A549 (cell line): ENCODE results near the gene RAB3IL1. TPM values are rescaled to one million over a fixed set of nuclear protein-coding genes. Genes with fewer than 3 reads are reported as not detected.

Experiments
- ATAC-seq, 2 experiments: fragments of 200-7000 bp in 1 of 2; fragments of >200 bp in 1 of 2; cut with Nextera tagmentation in 1 of 2; cut with Tn5 transposase in 1 of 2; 3 replicates each; pipeline versions ENCODE4 v1.8.0 to v1.9.1; 2018 to 2020; ENCODE audit warnings: mild to moderate bottlenecking in 1 of 2, moderate library complexity in 1 of 2
- CTCF ChIA-PET: fragments of 300-600 bp; sonication (Branson Sonifier 250); formaldehyde crosslinking; extraction: SDS; loops from one replicate; lab custom pipeline; 2021; ENCODE audit warnings: antibody characterized with exemption, inconsistent platforms; lab: Yijun Ruan, JAX
- POLR2A ChIA-PET: fragments of 350-600 bp; formaldehyde crosslinking; extraction: SDS; loops from one replicate; lab custom pipeline; 2021; ENCODE audit warnings: antibody characterized with exemption, inconsistent platforms; lab: Yijun Ruan, JAX
- DNase-seq, 2 experiments: peaks; one replicate each; pipeline versions ENCODE4 v3.0.0 to v3.0.0-alpha.2; 2011 to 2016; ENCODE audit warnings: low read depth in 1 of 2, low spot score in 1 of 2
- FAIRE-seq: peaks from 2 replicates; lab custom pipeline; 2011; peaks lifted over from hg19 to GRCh38; lab: Jason Lieb, UNC
- H3K27ac ChIP-seq, 2 experiments: fragments of >200 bp; sonication (Bioruptor Twin); formaldehyde crosslinking; 3 replicates each; pipeline ENCODE4 v1.5.1; 2016 to 2017
- H3K4me1 ChIP-seq: fragments of >200 bp; sonication (Bioruptor Twin); formaldehyde crosslinking; 3 replicates; pipeline ENCODE4 v1.6.1; 2016
- H3K4me2 ChIP-seq: fragments of >200 bp; sonication (Bioruptor Twin); formaldehyde crosslinking; 3 replicates; pipeline ENCODE4 v1.6.1; 2016
- H3K4me3 ChIP-seq: fragments of >200 bp; sonication (Bioruptor Twin); formaldehyde crosslinking; 3 replicates; pipeline ENCODE4 v1.5.1; 2016
- H3K9me3 ChIP-seq: fragments of >200 bp; sonication (Bioruptor Twin); formaldehyde crosslinking; 3 replicates; pipeline ENCODE4 v1.6.1; 2016
- BHLHE40 ChIP-seq: IDR thresholded peaks from 2 replicates; pipeline ENCODE4 v1.6.1; 2012; ENCODE audit warnings: low read depth, low read length, inconsistent platforms
- CBX2 ChIP-seq: fragments of 200-600 bp; sonication (generic); IDR thresholded peaks from 2 replicates; pipeline ENCODE4 v1.6.1; 2016; ENCODE audit warnings: low read depth, mild to moderate bottlenecking, borderline replicate concordance
- EHF ChIP-seq: fragments of 250-450 bp; sonication (Bioruptor Pico); IDR thresholded peaks from 2 replicates; pipeline ENCODE4 v1.5.0; 2020; ENCODE audit warnings: mild to moderate bottlenecking
- EHMT2 ChIP-seq: fragments of 200-600 bp; sonication (generic); IDR thresholded peaks from 2 replicates; pipeline ENCODE4 v1.6.1; 2016; ENCODE audit warnings: antibody characterized with exemption, low read depth, mild to moderate bottlenecking, moderate library complexity
- ESRRA ChIP-seq: fragments of 150-350 bp; IDR thresholded peaks from 2 replicates; pipeline ENCODE4 v1.6.1; 2014; ENCODE audit warnings: mild to moderate bottlenecking, low read length, borderline replicate concordance
- FOSL2 ChIP-seq, 2 experiments: fragments of 450-650 bp in 1 of 2; fragments of >200 bp in 1 of 2; sonication (Bioruptor Twin) in 1 of 2; formaldehyde crosslinking; IDR thresholded peaks; 2 replicates each; pipeline versions ENCODE4 v1.5.0 to v1.6.1; 2016 to 2020; ENCODE audit warnings: mild to moderate bottlenecking in 1 of 2, moderate library complexity in 1 of 2
- HDAC2 ChIP-seq: fragments of 200-600 bp; sonication (generic); IDR thresholded peaks from 2 replicates; pipeline ENCODE4 v1.6.1; 2016
- JUN ChIP-seq, 2 experiments: fragments of >200 bp; sonication (Bioruptor Twin); formaldehyde crosslinking; IDR thresholded peaks; 2 replicates in 1 of 2; 3 replicates in 1 of 2; pipeline ENCODE4 v1.6.1; 2016 to 2017
- JUNB ChIP-seq: fragments of >200 bp; sonication (Bioruptor Twin); formaldehyde crosslinking; IDR thresholded peaks from 2 replicates; pipeline ENCODE4 v1.6.1; 2016
- MYC ChIP-seq: IDR thresholded peaks from 2 replicates; pipeline ENCODE4 v1.6.1; 2012; ENCODE audit warnings: mild to moderate bottlenecking, inconsistent platforms, low read length, improper control_type of control experiment, borderline replicate concordance
- NR3C1 ChIP-seq: fragments of >200 bp; sonication (Bioruptor Twin); formaldehyde crosslinking; IDR thresholded peaks from 3 replicates; pipeline ENCODE4 v1.6.1; 2017
- PHF8 ChIP-seq: fragments of 200-600 bp; sonication (generic); IDR thresholded peaks from 2 replicates; pipeline ENCODE4 v1.6.1; 2016; ENCODE audit warnings: low read depth, mild to moderate bottlenecking, antibody characterized with exemption, moderate library complexity, borderline replicate concordance
- RAD21 ChIP-seq, 2 experiments: fragments of >200 bp in 1 of 2; sonication (Bioruptor Twin) in 1 of 2; formaldehyde crosslinking in 1 of 2; IDR thresholded peaks in 1 of 2; conservative IDR thresholded peaks in 1 of 2; 2 replicates in 1 of 2; 3 replicates in 1 of 2; pipeline ENCODE4 v1.6.1; 2012 to 2018; ENCODE audit warnings: inconsistent platforms in 1 of 2
- RFX5 ChIP-seq: fragments of 450-650 bp; IDR thresholded peaks from 2 replicates; pipeline ENCODE4 v1.7.1; 2014; ENCODE audit warnings: antibody characterized with exemption, mild to moderate bottlenecking, moderate library complexity
- TFCP2L1 ChIP-seq: fragments of 250-450 bp; sonication (Bioruptor Pico); IDR thresholded peaks from 2 replicates; pipeline ENCODE4 v1.5.0; 2021; ENCODE audit warnings: mild to moderate bottlenecking
- TP53 ChIP-seq: fragments of 250-450 bp; sonication (Bioruptor Pico); IDR thresholded peaks from 2 replicates; pipeline ENCODE4 v1.5.0; 2021; ENCODE audit warnings: mild to moderate bottlenecking, moderate library complexity
- ZFP36 ChIP-seq: fragments of 450-650 bp; IDR thresholded peaks from 2 replicates; pipeline ENCODE4 v1.6.1; 2014; ENCODE audit warnings: borderline replicate concordance; ENCODE audit not compliant: partially characterized antibody
- ZSCAN20 ChIP-seq: fragments of 250-450 bp; sonication (Bioruptor Pico); IDR thresholded peaks from 2 replicates; pipeline ENCODE4 v1.8.0; 2022; ENCODE audit warnings: mild to moderate bottlenecking, moderate library complexity
- WGBS: methylation state at CpG from one replicate; pipeline ENCODE4 v1.1.6; 2017; ENCODE audit errors: missing lambda C conversion rate; 5-methylcytosine and 5-hydroxymethylcytosine counted together
- polyA plus RNA-seq, 4 experiments: library from polyadenylated mRNA; depleted of rRNA in 3 of 4; stranded (reverse); fragments of >200 nt; fragmentation: RNase III in 1 of 4; extraction: RNeasy Plus Mini Kit Qiagen cat#74134 plus additional on column Dnase treatment in 1 of 4; gene quantifications; 2 replicates in 3 of 4; 3 replicates in 1 of 4; pipeline ENCODE4 v1.2.3, GENCODE V29; 2011 to 2017
- TF ChIP-seq, protein P1 (sequence below): fragments of 200-600 bp; sonication (generic); IDR thresholded peaks from 2 replicates; pipeline ENCODE4 v1.6.1; 2016; ENCODE audit warnings: antibody characterized with exemption, mild to moderate bottlenecking, moderate library complexity
- TF ChIP-seq, protein P2 (sequence below): fragments of >200 bp; sonication (Bioruptor Twin); formaldehyde crosslinking; IDR thresholded peaks from 2 replicates; pipeline ENCODE4 v1.6.1; 2016
- TF ChIP-seq, protein P3 (sequence below): IDR thresholded peaks from 2 replicates; pipeline ENCODE4 v1.6.1; 2012; ENCODE audit warnings: low read depth, borderline replicate concordance
- TF ChIP-seq, protein P4 (sequence below): fragments of 250-450 bp; sonication (Bioruptor Pico); IDR thresholded peaks from 2 replicates; pipeline ENCODE4 v1.5.0; 2021; ENCODE audit warnings: mild to moderate bottlenecking, moderate library complexity, borderline replicate concordance
- TF ChIP-seq, protein P5 (sequence below): fragments of 150-350 bp; IDR thresholded peaks from 2 replicates; pipeline ENCODE4 v1.6.1; 2014; ENCODE audit warnings: low read depth, mild to moderate bottlenecking, low read length

Gene RAB3IL1
- polyA plus RNA-seq, 2 of the 4 experiments (the other 2 are of a cell fraction) = 5.8 to 6.2 TPM

DNA sequence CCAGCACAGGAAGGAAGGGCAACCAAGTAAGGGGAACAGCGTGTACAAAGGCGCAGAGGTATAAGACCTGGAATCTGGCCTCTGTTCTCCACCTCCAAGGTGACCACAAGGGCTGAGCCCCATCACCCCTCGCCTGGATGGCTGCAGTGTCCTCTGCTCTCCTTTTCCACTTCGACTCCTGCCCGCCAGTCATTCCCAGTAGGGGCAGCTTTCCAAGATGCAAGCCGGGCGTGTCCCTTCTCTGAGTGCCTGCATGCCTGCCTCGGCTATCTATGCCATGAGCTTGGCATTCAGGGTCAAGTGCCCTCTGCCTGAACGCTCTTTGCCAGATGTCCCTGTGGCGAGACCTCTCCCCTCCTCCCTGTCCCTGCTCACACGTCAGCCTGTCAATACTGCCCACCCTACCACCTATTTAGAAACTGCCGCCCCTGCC is 43.0 kb downstream of the RAB3IL1 start:
- 64% methylated on average over 12 of the region's 12 CpGs for WGBS
- Histone ChIP-seq H3K4me3 (no peak overlapping the region), H3K9me3 (no peaks in the 10 kb centered on the region), H3K4me1 (peaks cover 24% of the 10 kb centered on the region), H3K27ac (peak overlapping the region in 1 of 2 experiments; percentile 59; a peak in 2 of 6 replicates), H3K4me2 (0 out of 3 replicates have a peak overlapping the region, but pooled peaks have one; percentile 2)
- POLR2A ChIA-PET = no interaction called here
- ATAC-seq (no peak), DNase-seq (no peak), FAIRE-seq (no peak)
- TF ChIP-seq EHF (no peak), JUN (IDR thresholded peaks at IDR 0.05) (no peak), HDAC2 (no peak), TFCP2L1 (CRISPR knock-in tag) (no peak), JUNB (no peak), ZFP36 (no peak), FOSL2 (IDR thresholded peaks at IDR 0.05) (no peak), FOSL2 (CRISPR knock-in tag; IDR thresholded peaks at IDR 0.05) (no peak), ZSCAN20 (CRISPR knock-in tag) (no peak), CBX2 (no peak), NR3C1 (no peak), ESRRA (no peak), MYC (no peak), RFX5 (no peak), EHMT2 (no peak)
- TF ChIP-seq, protein P1, sequence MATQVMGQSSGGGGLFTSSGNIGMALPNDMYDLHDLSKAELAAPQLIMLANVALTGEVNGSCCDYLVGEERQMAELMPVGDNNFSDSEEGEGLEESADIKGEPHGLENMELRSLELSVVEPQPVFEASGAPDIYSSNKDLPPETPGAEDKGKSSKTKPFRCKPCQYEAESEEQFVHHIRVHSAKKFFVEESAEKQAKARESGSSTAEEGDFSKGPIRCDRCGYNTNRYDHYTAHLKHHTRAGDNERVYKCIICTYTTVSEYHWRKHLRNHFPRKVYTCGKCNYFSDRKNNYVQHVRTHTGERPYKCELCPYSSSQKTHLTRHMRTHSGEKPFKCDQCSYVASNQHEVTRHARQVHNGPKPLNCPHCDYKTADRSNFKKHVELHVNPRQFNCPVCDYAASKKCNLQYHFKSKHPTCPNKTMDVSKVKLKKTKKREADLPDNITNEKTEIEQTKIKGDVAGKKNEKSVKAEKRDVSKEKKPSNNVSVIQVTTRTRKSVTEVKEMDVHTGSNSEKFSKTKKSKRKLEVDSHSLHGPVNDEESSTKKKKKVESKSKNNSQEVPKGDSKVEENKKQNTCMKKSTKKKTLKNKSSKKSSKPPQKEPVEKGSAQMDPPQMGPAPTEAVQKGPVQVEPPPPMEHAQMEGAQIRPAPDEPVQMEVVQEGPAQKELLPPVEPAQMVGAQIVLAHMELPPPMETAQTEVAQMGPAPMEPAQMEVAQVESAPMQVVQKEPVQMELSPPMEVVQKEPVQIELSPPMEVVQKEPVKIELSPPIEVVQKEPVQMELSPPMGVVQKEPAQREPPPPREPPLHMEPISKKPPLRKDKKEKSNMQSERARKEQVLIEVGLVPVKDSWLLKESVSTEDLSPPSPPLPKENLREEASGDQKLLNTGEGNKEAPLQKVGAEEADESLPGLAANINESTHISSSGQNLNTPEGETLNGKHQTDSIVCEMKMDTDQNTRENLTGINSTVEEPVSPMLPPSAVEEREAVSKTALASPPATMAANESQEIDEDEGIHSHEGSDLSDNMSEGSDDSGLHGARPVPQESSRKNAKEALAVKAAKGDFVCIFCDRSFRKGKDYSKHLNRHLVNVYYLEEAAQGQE = no peak
- TF ChIP-seq, protein P2, sequence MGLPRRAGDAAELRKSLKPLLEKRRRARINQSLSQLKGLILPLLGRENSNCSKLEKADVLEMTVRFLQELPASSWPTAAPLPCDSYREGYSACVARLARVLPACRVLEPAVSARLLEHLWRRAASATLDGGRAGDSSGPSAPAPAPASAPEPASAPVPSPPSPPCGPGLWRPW = no peak
- TF ChIP-seq, protein P3, sequence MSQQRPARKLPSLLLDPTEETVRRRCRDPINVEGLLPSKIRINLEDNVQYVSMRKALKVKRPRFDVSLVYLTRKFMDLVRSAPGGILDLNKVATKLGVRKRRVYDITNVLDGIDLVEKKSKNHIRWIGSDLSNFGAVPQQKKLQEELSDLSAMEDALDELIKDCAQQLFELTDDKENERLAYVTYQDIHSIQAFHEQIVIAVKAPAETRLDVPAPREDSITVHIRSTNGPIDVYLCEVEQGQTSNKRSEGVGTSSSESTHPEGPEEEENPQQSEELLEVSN = no peak
- TF ChIP-seq, protein P4, sequence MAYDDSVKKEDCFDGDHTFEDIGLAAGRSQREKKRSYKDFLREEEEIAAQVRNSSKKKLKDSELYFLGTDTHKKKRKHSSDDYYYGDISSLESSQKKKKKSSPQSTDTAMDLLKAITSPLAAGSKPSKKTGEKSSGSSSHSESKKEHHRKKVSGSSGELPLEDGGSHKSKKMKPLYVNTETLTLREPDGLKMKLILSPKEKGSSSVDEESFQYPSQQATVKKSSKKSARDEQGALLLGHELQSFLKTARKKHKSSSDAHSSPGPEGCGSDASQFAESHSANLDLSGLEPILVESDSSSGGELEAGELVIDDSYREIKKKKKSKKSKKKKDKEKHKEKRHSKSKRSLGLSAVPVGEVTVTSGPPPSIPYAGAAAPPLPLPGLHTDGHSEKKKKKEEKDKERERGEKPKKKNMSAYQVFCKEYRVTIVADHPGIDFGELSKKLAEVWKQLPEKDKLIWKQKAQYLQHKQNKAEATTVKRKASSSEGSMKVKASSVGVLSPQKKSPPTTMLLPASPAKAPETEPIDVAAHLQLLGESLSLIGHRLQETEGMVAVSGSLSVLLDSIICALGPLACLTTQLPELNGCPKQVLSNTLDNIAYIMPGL = no peak
- CTCF ChIA-PET = interaction anchor here (1.1 to 14.3 kb wide), 8 partner anchors 9 to 234 kb away, joined by 3 to 220 read pairs (median 32); partner anchors contain the start of gene FADS3

DNA sequence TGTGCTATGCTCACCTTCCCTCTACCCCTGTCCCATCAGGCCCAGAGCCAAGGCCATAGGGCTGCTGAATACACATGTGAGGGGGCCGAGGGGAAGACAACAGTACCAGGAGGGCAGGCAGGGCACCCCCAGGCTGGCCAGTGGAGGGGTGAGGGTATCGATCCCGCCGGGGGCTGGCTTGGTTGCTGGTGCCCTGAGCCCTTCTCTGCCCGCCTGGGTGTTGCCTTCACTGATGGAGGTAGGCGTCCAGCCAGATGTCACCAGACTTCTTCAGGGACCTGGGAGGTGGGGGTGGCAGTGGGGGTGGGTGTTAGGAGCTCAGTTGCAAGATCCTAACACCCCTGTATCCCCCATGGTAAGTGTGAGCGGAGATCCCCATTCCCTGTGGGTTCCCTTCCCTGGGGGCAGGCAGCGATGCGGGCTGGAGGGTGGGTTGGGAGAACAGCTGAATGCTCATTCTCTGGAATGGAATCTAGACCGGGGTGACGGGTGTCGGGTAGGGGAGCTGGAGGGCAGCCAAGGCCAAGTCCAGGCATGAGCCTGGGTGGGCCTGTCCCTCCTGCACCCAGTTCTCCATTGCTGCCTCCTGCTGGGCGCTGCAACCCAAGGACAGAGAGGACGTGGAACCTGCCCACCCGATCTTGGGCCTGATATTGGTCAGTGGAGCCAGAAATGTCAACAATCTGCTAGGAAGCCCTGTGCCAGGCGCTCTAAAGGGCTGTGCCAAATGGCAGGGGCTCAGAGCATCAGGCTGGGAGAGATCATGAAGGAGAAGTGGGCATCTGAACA is 43.6 kb downstream of the RAB3IL1 start:
- no peaks in the 10 kb centered on the region for H3K9me3 ChIP-seq
- ChIA-PET POLR2A (no interaction called here), CTCF (interaction anchor here (0.6 to 14.3 kb wide), 10 partner anchors 9 to 235 kb away, joined by 3 to 220 read pairs (median 32); partner anchors contain the start of gene FADS3)
- 0 out of 3 replicates have a peak overlapping the region, but pooled peaks have one; percentile 2 for H3K4me2 ChIP-seq
- DNase-seq = no peak
- H3K27ac ChIP-seq = peak overlapping the region in 1 of 2 experiments; percentile 59; a peak in 2 of 6 replicates
- ATAC-seq = no peak
- no peak for FAIRE-seq
- WGBS = 86% methylated on average over 11 of the region's 16 CpGs
- no peak overlapping the region for H3K4me3 ChIP-seq
- peaks cover 30% of the 10 kb centered on the region for H3K4me1 ChIP-seq
- TF ChIP-seq TP53 (CRISPR knock-in tag) (no peak), PHF8 (no peak), BHLHE40 (no peak), RAD21 (conservative IDR thresholded peaks at IDR 0.05 in 1 of 2, IDR thresholded peaks at IDR 0.05 in 1 of 2) (no peak), ESRRA (no peak), EHF (no peak)
- TF ChIP-seq, protein P4 = no peak
- TF ChIP-seq, protein P5, sequence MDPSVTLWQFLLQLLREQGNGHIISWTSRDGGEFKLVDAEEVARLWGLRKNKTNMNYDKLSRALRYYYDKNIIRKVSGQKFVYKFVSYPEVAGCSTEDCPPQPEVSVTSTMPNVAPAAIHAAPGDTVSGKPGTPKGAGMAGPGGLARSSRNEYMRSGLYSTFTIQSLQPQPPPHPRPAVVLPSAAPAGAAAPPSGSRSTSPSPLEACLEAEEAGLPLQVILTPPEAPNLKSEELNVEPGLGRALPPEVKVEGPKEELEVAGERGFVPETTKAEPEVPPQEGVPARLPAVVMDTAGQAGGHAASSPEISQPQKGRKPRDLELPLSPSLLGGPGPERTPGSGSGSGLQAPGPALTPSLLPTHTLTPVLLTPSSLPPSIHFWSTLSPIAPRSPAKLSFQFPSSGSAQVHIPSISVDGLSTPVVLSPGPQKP = no peak
